Adrenal gland (tissue), 12 donors: ENCODE results near the gene MARK1. TPM values are rescaled to one million over a fixed set of nuclear protein-coding genes. Genes with fewer than 3 reads are reported as not detected.

ENCODE experiments used
- DNase-seq, 7 donors: peaks; one replicate each; pipeline ENCODE4 v3.0.0-alpha.2; 2019 to 2020
- H3K27ac ChIP-seq, 5 donors: fragments of 200-600 bp; sonication (generic) in 4 of 5; 1 replicate in 3 of 5; 2 replicates in 2 of 5; pipeline versions ENCODE4 v1.5.1 to v1.8.0; 2016 to 2020; ENCODE audit warnings: mild to moderate bottlenecking in 1 of 5
- H3K27me3 ChIP-seq: fragments of 200-600 bp; 2 replicates; pipeline ENCODE4 v1.8.0; 2021
- H3K36me3 ChIP-seq, 2 donors: fragments of 200-600 bp; replicated peaks in 1 of 2; 1 replicate in 1 of 2; 2 replicates in 1 of 2; pipeline versions ENCODE4 v1.5.1 to v1.8.0; 2018 to 2022
- H3K4me1 ChIP-seq, 2 donors: fragments of 200-600 bp; replicated peaks in 1 of 2; 1 replicate in 1 of 2; 2 replicates in 1 of 2; pipeline versions ENCODE4 v1.5.1 to v1.8.0; 2018 to 2021
- H3K4me3 ChIP-seq, 4 donors: fragments of 200-600 bp; sonication (generic) in 3 of 4; one replicate each; pipeline ENCODE4 v1.5.1; 2016 to 2018
- H3K9me3 ChIP-seq, 3 donors: fragments of 200-600 bp; sonication (generic) in 1 of 3; replicated peaks in 1 of 3; 1 replicate in 2 of 3; 2 replicates in 1 of 3; pipeline versions ENCODE4 v1.5.1 to v1.8.0; 2016 to 2021
- CTCF ChIP-seq, 6 experiments: fragments of 450-650 bp in 4 of 6; fragments of 200-600 bp in 2 of 6; sonication (generic) in 1 of 6; IDR thresholded peaks; 1 replicate in 5 of 6; 2 replicates in 1 of 6; pipeline versions ENCODE4 v1.5.1 to v1.8.0; 2016 to 2021; ENCODE audit warnings: antibody characterized with exemption in 6 of 6, mild to moderate bottlenecking in 2 of 6, moderate library complexity in 1 of 6
- POLR2A ChIP-seq, 2 donors: fragments of 450-650 bp; IDR thresholded peaks; one replicate each; pipeline ENCODE4 v1.6.1; 2017; ENCODE audit warnings: antibody characterized with exemption in 2 of 2, mild to moderate bottlenecking in 2 of 2, moderate library complexity in 1 of 2
- WGBS, 4 donors: extraction: QIAGEN DNeasy Blood & Tissue Kit in 2 of 4; methylation state at CpG; one replicate each; pipeline versions ENCODE4 v1.1.5 to v1.1.7; 2013 to 2017; 5-methylcytosine and 5-hydroxymethylcytosine counted together
- intact Hi-C, 2 donors: fragments of 100-400 bp; cut with DNase I; formaldehyde crosslinking; loops; one replicate each; pipeline versions ENCODE4 v1.14.1 to v1.15.0; 2022 to 2023
- polyA plus RNA-seq, 3 donors: library from polyadenylated mRNA; stranded (reverse); fragments of 200-250 nt in 2 of 3; fragments of 350-450 nt in 1 of 3; fragmentation: Illumina TruSeq in 1 of 3; extraction: RNeasy Lipid Tissue Mini Kit (QIAGEN cat#74804) in 1 of 3; gene quantifications; one replicate each; pipeline ENCODE4 v1.2.3, GENCODE V29; 2013 to 2014
- total RNA-seq, 9 donors: library from RNA; depleted of rRNA in 4 of 9; stranded (reverse); fragments of >200 nt in 4 of 9; fragments of 120-200 nt in 1 of 9; fragmentation: NEBNext Ultra II Directional in 1 of 9; extraction: Animal tissue kit (Norgen Biotek cat#: 25700) in 1 of 9; gene quantifications; one replicate each; pipeline versions ENCODE4 v1.1.0 to v1.2.4, GENCODE V29; 2013 to 2023
- donor health status: healthy with polysubstance abuse.
- donor health status: Bipolar disorder and iron deficiency.
- donor health status: DM: yes; HTN: yes; CAD: no.
- donor health status: DM: no; HTN: no; CAD: no.
- donor health status: DM: no; HTN: no; CAD: no.
- donor health status: DM: yes; HTN: yes; CAD: no.

MARK1 gene
- total and polyA plus RNA-seq, 12 donors, result 1.7 to 9.1 (median 3.9) TPM

GRCh38 chr1:220556641-220557040 lies 28.7 kb downstream of the MARK1 start:
- no peak overlapping the region for H3K27ac ChIP-seq
- H3K4me1 ChIP-seq, result no peaks in the 10 kb centered on the region
- no peaks in the 10 kb centered on the region for H3K27me3 ChIP-seq
- TF ChIP-seq CTCF (IDR thresholded peaks at IDR 0.05), result no peak
- TF ChIP-seq POLR2A (IDR thresholded peaks at IDR 0.05), result no peak
- no peak for DNase-seq
- no peaks in the 10 kb centered on the region for H3K36me3 ChIP-seq
- no peak overlapping the region for H3K4me3 ChIP-seq
- intact Hi-C loops, result no loop called here
- H3K9me3 ChIP-seq, result no peaks in the 10 kb centered on the region

- no peaks in the 10 kb centered on the region for H3K36me3 ChIP-seq
- H3K27ac ChIP-seq, result no peak overlapping the region
- intact Hi-C loops, result no loop called here
- H3K4me1 ChIP-seq, result peaks cover 0 to 6% of the 10 kb centered on the region in 2 donors
- no peaks in the 10 kb centered on the region for H3K27me3 ChIP-seq
- peak in 4 of 7 donors; percentile 16 to 49 (median 31) for DNase-seq
- TF ChIP-seq POLR2A (IDR thresholded peaks at IDR 0.05), result no peak
- TF ChIP-seq CTCF (IDR thresholded peaks at IDR 0.05), result no peak
- WGBS, 4 donors, result 24 to 33% (median 25%) methylated on average over 1 of the region's 1 CpG
- H3K9me3 ChIP-seq, result no peaks in the 10 kb centered on the region
- no peak overlapping the region for H3K4me3 ChIP-seq
Observed at GRCh38 chr1:220563564-220563963, 35.6 kb downstream of the MARK1 start.

GRCh38 chr1:220564216-220564615 lies 36.3 kb downstream of the MARK1 start:
- H3K27me3 ChIP-seq, result no peaks in the 10 kb centered on the region
- no peaks in the 10 kb centered on the region for H3K9me3 ChIP-seq
- DNase-seq, result no peak
- intact Hi-C loops, result no loop called here
- no peaks in the 10 kb centered on the region for H3K36me3 ChIP-seq
- H3K4me3 ChIP-seq, result no peak overlapping the region
- TF ChIP-seq CTCF (IDR thresholded peaks at IDR 0.05) (no peak), POLR2A (IDR thresholded peaks at IDR 0.05) (no peak)
- no peak overlapping the region for H3K27ac ChIP-seq
- peaks cover 0 to 6% of the 10 kb centered on the region in 2 donors for H3K4me1 ChIP-seq
- 63 to 70% (median 66%) methylated on average over 3 of the region's 3 CpGs for WGBS, 4 donors

- intact Hi-C loops, result no loop called here
- Histone ChIP-seq H3K27me3 (no peaks in the 10 kb centered on the region), H3K4me3 (no peak overlapping the region), H3K36me3 (no peaks in the 10 kb centered on the region), H3K9me3 (peaks cover 0 to 6% (median 0%) of the 10 kb centered on the region in 3 donors), H3K4me1 (peaks cover 0 to 6% of the 10 kb centered on the region in 2 donors), H3K27ac (no peak overlapping the region)
- no peak for DNase-seq
- TF ChIP-seq CTCF (IDR thresholded peaks at IDR 0.05), result no peak
- no peak for TF ChIP-seq POLR2A (IDR thresholded peaks at IDR 0.05)
Observed at GRCh38 chr1:220565670-220566069, 37.7 kb downstream of the MARK1 start.
